Mucosa of rectum (tissue), 2 donors: ENCODE data around the gene WFS1.

Experiments used
- H3K27ac ChIP-seq, 2 donors: one replicate each; pipeline ENCODE4 v1.7.0; 2013; ENCODE audit warnings: inconsistent platforms in 2 of 2, low read depth in 2 of 2, low read length in 2 of 2
- H3K27me3 ChIP-seq, 2 donors: one replicate each; pipeline ENCODE4 v1.7.0; 2013; ENCODE audit warnings: low read length in 2 of 2; ENCODE audit not compliant: control insufficient read depth in 2 of 2, insufficient read depth in 2 of 2
- H3K36me3 ChIP-seq, 2 donors: one replicate each; pipeline ENCODE4 v1.7.0; 2013; ENCODE audit warnings: low read length in 2 of 2; ENCODE audit not compliant: control insufficient read depth in 2 of 2, insufficient read depth in 2 of 2
- H3K4me1 ChIP-seq, 2 donors: one replicate each; pipeline ENCODE4 v1.7.0; 2013; ENCODE audit warnings: low read length in 2 of 2, mild to moderate bottlenecking in 1 of 2; ENCODE audit not compliant: control insufficient read depth in 2 of 2, insufficient read depth in 2 of 2
- H3K4me3 ChIP-seq, 2 donors: one replicate each; pipeline ENCODE4 v1.7.0; 2013; ENCODE audit warnings: low read length in 2 of 2
- H3K9ac ChIP-seq, 2 donors: one replicate each; pipeline ENCODE4 v1.7.0; 2013; ENCODE audit warnings: low read length in 2 of 2, low read depth in 1 of 2, mild to moderate bottlenecking in 1 of 2
- H3K9me3 ChIP-seq, 2 donors: one replicate each; pipeline ENCODE4 v1.7.0; 2013; ENCODE audit warnings: low read length in 2 of 2; ENCODE audit not compliant: control insufficient read depth in 2 of 2
- donor health status: healthy.
- donor health status: Normal muscosa, but diverticular disease.

The WFS1 gene

GRCh38 chr4:6337331-6337935, 67.8 kb downstream of the WFS1 start:
- Histone ChIP-seq H3K4me3 (no peak overlapping the region), H3K27me3 (peaks cover 2 to 15% of the 10 kb centered on the region in 2 donors), H3K36me3 (no peaks in the 10 kb centered on the region), H3K9ac (no peak overlapping the region), H3K4me1 (no peaks in the 10 kb centered on the region), H3K9me3 (peaks cover 3 to 4% of the 10 kb centered on the region in 2 donors), H3K27ac (no peak overlapping the region)

- H3K9ac ChIP-seq = no peak overlapping the region
- no peak overlapping the region for H3K4me3 ChIP-seq
- H3K4me1 ChIP-seq = no peaks in the 10 kb centered on the region
- peaks cover 5 to 15% of the 10 kb centered on the region in 2 donors for H3K27me3 ChIP-seq
- H3K36me3 ChIP-seq = no peaks in the 10 kb centered on the region
- peaks cover 3 to 4% of the 10 kb centered on the region in 2 donors for H3K9me3 ChIP-seq
- H3K27ac ChIP-seq = no peak overlapping the region
Observed at GRCh38 chr4:6338175-6338950, 68.7 kb downstream of the WFS1 start.

GRCh38 chr4:6338951-6339817, 69.5 kb downstream of the WFS1 start:
- peaks cover 5 to 15% of the 10 kb centered on the region in 2 donors for H3K27me3 ChIP-seq
- no peaks in the 10 kb centered on the region for H3K4me1 ChIP-seq
- H3K4me3 ChIP-seq = no peak overlapping the region
- no peaks in the 10 kb centered on the region for H3K36me3 ChIP-seq
- H3K9ac ChIP-seq = no peak overlapping the region
- H3K27ac ChIP-seq = no peak overlapping the region
- H3K9me3 ChIP-seq = peaks cover 0 to under 1% of the 10 kb centered on the region in 2 donors

GRCh38 chr4:6339818-6340445, 70.3 kb downstream of the WFS1 start:
- Histone ChIP-seq H3K27ac (no peak overlapping the region), H3K9ac (no peak overlapping the region), H3K4me3 (no peak overlapping the region), H3K4me1 (no peaks in the 10 kb centered on the region), H3K27me3 (peaks cover 5 to 15% of the 10 kb centered on the region in 2 donors), H3K9me3 (no peaks in the 10 kb centered on the region), H3K36me3 (no peaks in the 10 kb centered on the region)

- H3K36me3 ChIP-seq = no peaks in the 10 kb centered on the region
- H3K4me1 ChIP-seq = no peaks in the 10 kb centered on the region
- no peak overlapping the region for H3K27ac ChIP-seq
- H3K4me3 ChIP-seq = no peak overlapping the region
- no peak overlapping the region for H3K9ac ChIP-seq
- H3K27me3 ChIP-seq = peaks cover 5 to 13% of the 10 kb centered on the region in 2 donors
- H3K9me3 ChIP-seq = no peaks in the 10 kb centered on the region
Observed at GRCh38 chr4:6340446-6341015, 70.9 kb downstream of the WFS1 start.

GRCh38 chr4:6341696-6342095, 72.0 kb downstream of the WFS1 start:
- Histone ChIP-seq H3K36me3 (no peaks in the 10 kb centered on the region), H3K9me3 (no peaks in the 10 kb centered on the region), H3K27ac (no peak overlapping the region), H3K9ac (no peak overlapping the region), H3K27me3 (peaks cover 5 to 13% of the 10 kb centered on the region in 2 donors), H3K4me1 (no peaks in the 10 kb centered on the region), H3K4me3 (no peak overlapping the region)

GRCh38 chr4:6342530-6343293, 73.1 kb downstream of the WFS1 start:
- no peaks in the 10 kb centered on the region for H3K4me1 ChIP-seq
- H3K9me3 ChIP-seq = no peaks in the 10 kb centered on the region
- no peaks in the 10 kb centered on the region for H3K36me3 ChIP-seq
- no peak overlapping the region for H3K27ac ChIP-seq
- no peak overlapping the region for H3K9ac ChIP-seq
- H3K4me3 ChIP-seq = no peak overlapping the region
- H3K27me3 ChIP-seq = peaks cover 5 to 7% of the 10 kb centered on the region in 2 donors

GRCh38 chr4:6343939-6344408, 74.3 kb downstream of the WFS1 start:
- Histone ChIP-seq H3K4me3 (no peak overlapping the region), H3K9ac (no peak overlapping the region), H3K4me1 (no peaks in the 10 kb centered on the region), H3K36me3 (no peaks in the 10 kb centered on the region), H3K27ac (no peak overlapping the region), H3K9me3 (no peaks in the 10 kb centered on the region), H3K27me3 (peaks cover 2 to 5% of the 10 kb centered on the region in 2 donors)
